Coronary artery (tissue), 2 donors: ENCODE results near the gene GNAO1.

Experiments
- DNase-seq: peaks from one replicate; pipeline ENCODE4 v3.0.0-alpha.2; 2017; ENCODE audit warnings: low spot score
- H3K27ac ChIP-seq, 2 donors: fragments of 200-600 bp; sonication (generic); one replicate each; pipeline ENCODE4 v1.5.1; 2016 to 2019
- H3K4me3 ChIP-seq: fragments of 200-600 bp; sonication (generic); 2 replicates; pipeline ENCODE4 v1.5.1; 2016; ENCODE audit warnings: mild to moderate bottlenecking, moderate library complexity
- CTCF ChIP-seq: fragments of 200-600 bp; sonication (generic); IDR thresholded peaks from one replicate; pipeline ENCODE4 v1.5.1; 2019; ENCODE audit warnings: antibody characterized with exemption

Gene GNAO1

DNA sequence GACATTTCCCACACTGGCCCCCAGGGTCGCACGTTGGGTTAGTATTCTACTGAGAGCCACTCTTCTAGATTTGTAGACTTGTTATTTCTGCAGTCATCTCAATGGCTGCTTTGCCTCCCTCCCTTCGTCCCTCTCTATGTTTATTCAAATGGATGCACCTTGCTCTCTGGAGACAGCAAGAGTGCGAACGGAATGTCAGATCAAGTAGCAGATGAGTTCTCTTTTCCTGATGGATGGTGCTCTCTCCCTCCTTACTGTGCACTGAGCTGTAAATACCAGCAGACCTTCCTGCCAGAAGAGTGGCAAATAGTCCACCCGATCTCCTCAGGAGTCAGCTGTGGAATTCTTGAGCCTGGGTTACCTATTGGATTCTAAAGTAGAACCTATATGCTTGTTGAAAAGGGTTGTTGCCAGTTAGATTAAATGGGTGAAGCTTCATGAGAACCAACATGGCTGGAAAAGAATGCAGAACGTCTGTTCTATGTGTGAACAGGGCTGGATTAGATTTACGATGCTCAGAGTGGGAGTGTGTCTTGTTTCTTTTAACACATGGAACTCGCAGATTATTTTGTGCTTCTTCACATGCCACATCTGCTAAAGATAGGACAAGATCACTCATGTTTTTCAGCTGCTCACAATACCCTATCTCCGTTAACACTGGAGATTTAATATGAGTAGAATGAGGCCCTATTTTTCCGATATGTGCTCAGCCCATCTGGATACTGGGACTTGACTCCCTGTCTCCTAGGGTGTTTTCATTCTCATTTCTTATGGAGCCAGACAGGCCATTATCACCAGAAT is 6.1 kb downstream of the GNAO1 start:
- no peak for TF ChIP-seq CTCF
- DNase-seq, result no peak
- Histone ChIP-seq H3K4me3 (no peak overlapping the region), H3K27ac (no peak overlapping the region)

- no peak for DNase-seq
- TF ChIP-seq CTCF, result no peak
- H3K4me3 ChIP-seq, result no peak overlapping the region
- no peak overlapping the region for H3K27ac ChIP-seq
Measured at GRCh38 chr16:56198006-56198754, 6.9 kb downstream of the GNAO1 start.

DNA sequence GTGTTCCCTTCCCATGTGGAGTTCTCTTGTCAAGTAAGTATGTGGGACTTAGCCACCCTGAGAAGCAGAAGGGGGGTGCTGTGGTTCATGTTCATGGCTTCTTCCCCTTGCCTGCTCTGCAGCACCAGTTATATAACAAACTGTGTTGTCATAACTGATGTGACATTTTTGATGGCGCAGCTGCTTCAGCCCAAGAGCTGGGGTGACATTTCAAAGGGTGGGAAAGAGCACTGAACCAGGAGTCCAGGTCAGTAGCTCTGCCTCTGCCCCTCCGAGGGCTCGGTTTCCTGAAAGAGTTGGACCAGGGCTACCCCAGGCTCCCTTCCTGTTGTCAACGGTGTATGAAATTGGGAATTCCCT is 7.4 kb downstream of the GNAO1 start:
- no peak for DNase-seq
- no peak overlapping the region for H3K4me3 ChIP-seq
- no peak for TF ChIP-seq CTCF
- H3K27ac ChIP-seq, result no peak overlapping the region

- H3K27ac ChIP-seq, result no peak overlapping the region
- DNase-seq, result no peak
- no peak for TF ChIP-seq CTCF
- H3K4me3 ChIP-seq, result no peak overlapping the region
Measured at GRCh38 chr16:56199164-56199563, 7.9 kb downstream of the GNAO1 start.

DNA sequence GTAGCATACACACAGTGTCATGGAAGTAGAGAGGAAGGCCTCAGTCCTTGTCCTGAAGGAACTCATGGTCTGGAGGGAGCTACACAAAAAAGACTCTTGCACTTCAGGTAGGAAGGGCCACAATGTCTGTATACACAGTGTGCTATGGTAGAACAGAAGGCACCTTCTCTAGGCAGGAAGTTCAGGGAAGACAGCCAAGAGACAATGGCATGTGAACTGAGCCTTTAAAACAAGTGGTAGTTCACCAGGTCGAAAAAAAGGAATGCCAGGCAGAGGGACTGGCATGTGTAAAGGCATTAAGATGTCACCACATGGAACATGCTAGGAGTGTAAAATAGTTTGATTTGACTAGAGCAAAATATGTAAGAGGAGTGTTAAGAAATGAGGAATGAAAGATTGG is 9.7 kb downstream of the GNAO1 start:
- Histone ChIP-seq H3K27ac (no peak overlapping the region), H3K4me3 (no peak overlapping the region)
- no peak for TF ChIP-seq CTCF
- no peak for DNase-seq

DNA sequence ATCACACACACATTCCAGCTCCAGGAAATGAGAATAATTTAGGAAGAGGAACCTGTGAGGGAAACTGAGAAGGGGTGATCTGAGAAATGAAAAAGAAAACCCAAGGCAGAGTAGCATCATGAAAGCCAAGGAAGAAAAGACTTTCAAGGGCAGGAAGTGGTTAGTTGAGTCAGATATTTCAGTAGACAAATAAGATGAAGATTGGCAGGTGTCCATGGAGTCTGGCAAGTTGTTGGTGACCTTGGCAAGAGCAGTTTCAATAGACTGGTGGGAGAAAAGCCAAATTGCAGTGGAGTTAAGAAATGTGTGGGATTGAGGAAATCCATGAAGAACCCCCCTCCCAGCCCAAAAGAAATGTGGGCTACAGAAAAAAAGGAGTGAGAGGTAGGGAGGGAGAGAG is 10.7 kb downstream of the GNAO1 start:
- Histone ChIP-seq H3K4me3 (no peak overlapping the region), H3K27ac (no peak overlapping the region)
- no peak for DNase-seq
- no peak for TF ChIP-seq CTCF

DNA sequence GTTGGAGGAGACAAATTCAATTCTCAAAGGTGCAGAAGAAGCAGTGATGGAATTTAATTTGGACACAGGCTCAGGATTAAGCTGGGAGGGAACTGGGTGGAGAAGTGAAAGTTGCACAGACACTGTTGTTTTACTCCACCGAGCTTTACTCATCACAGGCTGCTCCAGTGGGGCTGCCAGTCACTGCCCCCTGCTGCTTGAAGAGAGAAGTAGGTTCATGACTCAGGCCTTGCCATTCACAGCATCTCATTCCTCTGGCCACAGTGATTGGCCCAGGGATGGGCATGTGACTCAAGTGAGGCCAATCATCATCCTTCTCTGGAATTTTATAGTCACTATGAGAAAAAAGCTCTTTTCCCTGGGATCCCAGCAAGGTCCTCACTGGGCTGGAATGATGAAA is 11.8 kb downstream of the GNAO1 start:
- TF ChIP-seq CTCF, result no peak
- DNase-seq, result no peak
- Histone ChIP-seq H3K27ac (no peak overlapping the region), H3K4me3 (no peak overlapping the region)
